Smooth muscle cell (in vitro differentiated cells): ENCODE measurements around the gene CGB1. TPM values are rescaled to one million over a fixed set of nuclear protein-coding genes. Genes with fewer than 3 reads are reported as not detected.
A peak's percentile ranks its signal among the peaks of the same experiment; 100 is the strongest.
"Not testable (repeated sequence)": the region's sequence is repeated elsewhere in the genome, so short reads cannot be mapped to it uniquely, and the experiment has no call there.

Experiments
- DNase-seq: peaks from one replicate; lab custom pipeline; 2025; ENCODE audit not compliant: unreplicated experiment; lab: John Stamatoyannopoulos, UW
- H2AFZ ChIP-seq: fragments of 200-600 bp; sonication (generic); 2 replicates; pipeline ENCODE4 v1.6.0; 2016; ENCODE audit warnings: antibody characterized with exemption, low read depth, mild to moderate bottlenecking
- H3F3A ChIP-seq: fragments of 200-600 bp; sonication (generic); 2 replicates; pipeline ENCODE4 v1.6.0; 2017; ENCODE audit warnings: antibody characterized with exemption, low read depth
- H3K27ac ChIP-seq: fragments of 200-600 bp; sonication (generic); 2 replicates; pipeline ENCODE4 v1.5.1; 2016; ENCODE audit warnings: low read depth, mild to moderate bottlenecking
- H3K27me3 ChIP-seq: fragments of 200-600 bp; sonication (generic); 2 replicates; pipeline ENCODE4 v1.6.1; 2016; ENCODE audit warnings: low read depth, mild to moderate bottlenecking
- H3K36me3 ChIP-seq: fragments of 200-600 bp; sonication (generic); 2 replicates; pipeline ENCODE4 v1.5.1; 2016; ENCODE audit warnings: low read depth
- H3K4me1 ChIP-seq: fragments of 200-600 bp; sonication (generic); 2 replicates; pipeline ENCODE4 v1.5.1; 2016; ENCODE audit warnings: low read depth
- H3K4me2 ChIP-seq: fragments of 200-600 bp; sonication (generic); 2 replicates; pipeline ENCODE4 v1.6.0; 2016; ENCODE audit warnings: mild to moderate bottlenecking
- H3K4me3 ChIP-seq: fragments of 200-600 bp; sonication (generic); 2 replicates; pipeline ENCODE4 v1.5.1; 2016; ENCODE audit warnings: mild to moderate bottlenecking
- H3K79me2 ChIP-seq: fragments of 200-600 bp; sonication (generic); 2 replicates; pipeline ENCODE4 v1.6.0; 2016; ENCODE audit warnings: low read depth, mild to moderate bottlenecking
- H3K9ac ChIP-seq: fragments of 200-600 bp; sonication (generic); 2 replicates; pipeline ENCODE4 v1.6.0; 2016; ENCODE audit warnings: low read depth
- H3K9me3 ChIP-seq: fragments of 200-600 bp; sonication (generic); replicated peaks from 2 replicates; pipeline ENCODE4 v1.5.1; 2016; ENCODE audit warnings: low read depth
- H4K20me1 ChIP-seq: fragments of 200-600 bp; sonication (generic); 2 replicates; pipeline ENCODE4 v1.6.0; 2016; ENCODE audit warnings: low read depth
- CTCF ChIP-seq: fragments of 200-600 bp; sonication (generic); IDR thresholded peaks from 2 replicates; pipeline ENCODE4 v1.5.1; 2017; ENCODE audit warnings: borderline replicate concordance, mild to moderate bottlenecking, antibody characterized with exemption; ENCODE audit not compliant: insufficient read depth, poor library complexity, severe bottlenecking
- WGBS: methylation state at CpG from one replicate; pipeline ENCODE4 v1.1.7; 2016; ENCODE audit warnings: low lambda C conversion rate; 5-methylcytosine and 5-hydroxymethylcytosine counted together
- polyA plus RNA-seq: library from polyadenylated mRNA; unstranded; fragments of >200 nt; fragmentation: Nextera tagmentation; extraction: Ambion mirVana; gene quantifications from 2 replicates; pipeline ENCODE4 v1.2.1, GENCODE V29; 2016
- total RNA-seq: library from RNA; depleted of rRNA; stranded (reverse); fragments of >200 nt; gene quantifications from 2 replicates; pipeline ENCODE4 v1.2.3, GENCODE V29; 2014

CGB1 gene
- total RNA-seq (not detected in 2 replicates), polyA plus RNA-seq (not detected in 2 replicates)

- H3K27ac ChIP-seq, H3K4me1 ChIP-seq, H3K9me3 ChIP-seq, H2AFZ ChIP-seq, H3K79me2 ChIP-seq, H3K36me3 ChIP-seq, H3K27me3 ChIP-seq, H3K9ac ChIP-seq, H3K4me2 ChIP-seq, DNase-seq, H3F3A ChIP-seq, H4K20me1 ChIP-seq, H3K4me3 ChIP-seq: not testable (repeated sequence)
- 67% methylated on average over 18 of the region's 18 CpGs for WGBS
- peak; percentile 63 for TF ChIP-seq CTCF
Observed at GRCh38 chr19:49036815-49037214, at the start of gene CGB1. Gene CGB1 (minus strand): TSS chr19:49036895. CDS start chr19:49036711, 184 bp downstream.

GRCh38 chr19:49086296-49086695, 49.6 kb upstream of the CGB1 start:
- H3K27ac ChIP-seq, result peak overlapping the region; percentile 72
- 72% methylated on average over 11 of the region's 11 CpGs for WGBS
- peak overlapping the region; percentile 79 for H3K4me3 ChIP-seq
- peaks cover 59% of the 10 kb centered on the region for H3K79me2 ChIP-seq
- no peaks in the 10 kb centered on the region for H3F3A ChIP-seq
- no peaks in the 10 kb centered on the region for H3K36me3 ChIP-seq
- no peaks in the 10 kb centered on the region for H3K9me3 ChIP-seq
- peak overlapping the region; percentile 84 for H3K4me2 ChIP-seq
- no peak overlapping the region for H2AFZ ChIP-seq
- peak overlapping the region; percentile 92 for H3K9ac ChIP-seq
- TF ChIP-seq CTCF, result no peak
- no peaks in the 10 kb centered on the region for H3K27me3 ChIP-seq
- peaks cover 18% of the 10 kb centered on the region for H3K4me1 ChIP-seq
- H4K20me1 ChIP-seq, result peaks cover 57% of the 10 kb centered on the region
- no peak for DNase-seq

GRCh38 chr19:49085868-49086232, 49.2 kb upstream of the CGB1 start:
- H3K27ac ChIP-seq, result peak overlapping the region; percentile 72
- H3F3A ChIP-seq, result no peaks in the 10 kb centered on the region
- 3% methylated on average over 14 of the region's 14 CpGs for WGBS
- H3K36me3 ChIP-seq, result no peaks in the 10 kb centered on the region
- peak overlapping the region; percentile 84 for H3K4me2 ChIP-seq
- H3K4me1 ChIP-seq, result peaks cover 18% of the 10 kb centered on the region
- peaks cover 54% of the 10 kb centered on the region for H3K79me2 ChIP-seq
- H3K9me3 ChIP-seq, result no peaks in the 10 kb centered on the region
- no peak for TF ChIP-seq CTCF
- no peaks in the 10 kb centered on the region for H3K27me3 ChIP-seq
- no peak for DNase-seq
- H3K4me3 ChIP-seq, result peak overlapping the region; percentile 79
- peak overlapping the region; percentile 92 for H3K9ac ChIP-seq
- peaks cover 53% of the 10 kb centered on the region for H4K20me1 ChIP-seq
- H2AFZ ChIP-seq, result peak overlapping the region; percentile 65

GRCh38 chr19:49085020-49085867, 48.5 kb upstream of the CGB1 start, which contains the start of gene SNRNP70:
Gene SNRNP70 (plus strand): TSS chr19:49085451. CDS start chr19:49086415, 964 bp downstream.
- 1% methylated on average over 85 of the region's 89 CpGs for whole genome bisulfite sequencing

More at GRCh38 chr19:49085020-49085867, 48.5 kb upstream of the CGB1 start, which contains the start of gene SNRNP70:
- H3K36me3 ChIP-seq, result no peaks in the 10 kb centered on the region
- H3F3A ChIP-seq, result no peaks in the 10 kb centered on the region
- H3K79me2 ChIP-seq, result peaks cover 48% of the 10 kb centered on the region
- H3K4me2 ChIP-seq, result peak within 1 kb of the TSS; percentile 86
- H3K4me3 ChIP-seq, result peak within 1 kb of the TSS; percentile 79
- peak within 1 kb of the TSS; percentile 97 for H2AFZ ChIP-seq
- peak; percentile 97 for DNase-seq
- H3K9me3 ChIP-seq, result no peaks in the 10 kb centered on the region
- no peak for TF ChIP-seq CTCF
- peak within 1 kb of the TSS; percentile 92 for H3K9ac ChIP-seq
- peaks cover 18% of the 10 kb centered on the region for H3K4me1 ChIP-seq
- H3K27ac ChIP-seq, result peak within 1 kb of the TSS; percentile 72
- H3K27me3 ChIP-seq, result no peaks in the 10 kb centered on the region
- H4K20me1 ChIP-seq, result peaks cover 47% of the 10 kb centered on the region
